K562 (cell line): ENCODE measurements around the gene RAB31. TPM values are rescaled to one million over a fixed set of nuclear protein-coding genes. Genes with fewer than 3 reads are reported as not detected.

Source experiments
- ARNT ChIP-seq, 2 experiments: fragments of 450-650 bp; IDR thresholded peaks; 2 replicates each; pipeline ENCODE4 v1.6.1; 2016; ENCODE audit warnings: mild to moderate bottlenecking in 1 of 2
- CBX3 ChIP-seq, 2 experiments: IDR thresholded peaks; 1 replicate in 1 of 2; 2 replicates in 1 of 2; pipeline ENCODE4 v1.6.1; 2012; ENCODE audit warnings: inconsistent platforms in 2 of 2, low read length in 2 of 2, borderline replicate concordance in 1 of 2, control low read depth in 1 of 2
- FOXJ2 ChIP-seq: fragments of 200-800 bp; sonication (Bioruptor generic); IDR thresholded peaks from 2 replicates; pipeline ENCODE4 v1.6.1; 2016; ENCODE audit warnings: missing genetic modification characterization, missing compliant biosample characterization
- FOXP1 ChIP-seq: sonication (generic); formaldehyde crosslinking; IDR thresholded peaks from 2 replicates; pipeline ENCODE4 v1.8.0; 2022; ENCODE audit warnings: mild to moderate bottlenecking, missing genetic modification reagents
- GTF2E2 ChIP-seq: fragments of 200-800 bp; sonication (Bioruptor generic); IDR thresholded peaks from 2 replicates; pipeline ENCODE4 v1.6.1; 2016; ENCODE audit warnings: missing genetic modification characterization, missing compliant biosample characterization
- KDM5B ChIP-seq: fragments of 200-600 bp; sonication (generic); IDR thresholded peaks from 2 replicates; pipeline ENCODE4 v1.6.1; 2012; ENCODE audit warnings: low read depth, mild to moderate bottlenecking, moderate library complexity, low read length, control low read depth, inconsistent platforms; ENCODE audit not compliant: insufficient replicate concordance
- LEF1 ChIP-seq: fragments of 450-650 bp; IDR thresholded peaks from 2 replicates; pipeline ENCODE4 v1.6.1; 2016; ENCODE audit warnings: mild to moderate bottlenecking
- MYBL2 ChIP-seq, 2 experiments: fragments of 450-650 bp in 1 of 2; sonication (generic) in 1 of 2; formaldehyde crosslinking in 1 of 2; IDR thresholded peaks; 2 replicates each; pipeline versions ENCODE4 v1.6.1 to v1.8.1; 2017 to 2022; ENCODE audit warnings: borderline replicate concordance in 1 of 2, inconsistent platforms in 1 of 2, low read depth in 1 of 2, mild to moderate bottlenecking in 1 of 2, missing genetic modification reagents in 1 of 2, moderate library complexity in 1 of 2
- NR4A1 ChIP-seq, 2 experiments: fragments of 250-450 bp in 1 of 2; fragments of 450-650 bp in 1 of 2; sonication (Bioruptor Pico) in 1 of 2; IDR thresholded peaks; 2 replicates each; pipeline versions ENCODE4 v1.4.0 to v1.6.1; 2016 to 2020; ENCODE audit warnings: mild to moderate bottlenecking in 2 of 2, missing compliant biosample characterization in 1 of 2, missing genetic modification characterization in 1 of 2, moderate library complexity in 1 of 2
- SAFB ChIP-seq: fragments of 200-400 bp; formaldehyde crosslinking; IDR thresholded peaks from 2 replicates; pipeline ENCODE4 v1.6.1; 2017; ENCODE audit warnings: low read depth, low read length, borderline replicate concordance
- SMAD4 ChIP-seq: fragments of 250-450 bp; sonication (Bioruptor Pico); conservative IDR thresholded peaks from 2 replicates; pipeline ENCODE4 v1.8.0; 2021; ENCODE audit warnings: inconsistent platforms, mild to moderate bottlenecking, moderate library complexity
- SREBF1 ChIP-seq: fragments of 150-350 bp; IDR thresholded peaks from 2 replicates; pipeline ENCODE4 v1.6.1; 2014; ENCODE audit warnings: antibody characterized with exemption, low read depth, low read length, borderline replicate concordance
- SRSF9 ChIP-seq: fragments of 200-400 bp; formaldehyde crosslinking; IDR thresholded peaks from 2 replicates; pipeline ENCODE4 v1.6.1; 2017; ENCODE audit warnings: low read depth, low read length, borderline replicate concordance
- ZKSCAN8 ChIP-seq: fragments of 200-800 bp; sonication (Bioruptor generic); IDR thresholded peaks from 2 replicates; pipeline ENCODE4 v1.6.1; 2016; ENCODE audit warnings: missing genetic modification characterization, missing compliant biosample characterization
- ZNF134 ChIP-seq: fragments of 250-450 bp; sonication (Bioruptor Pico); conservative IDR thresholded peaks from 2 replicates; pipeline ENCODE4 v1.4.0; 2020
- ZNF197 ChIP-seq: fragments of 200-800 bp; sonication (Bioruptor generic); IDR thresholded peaks from 2 replicates; pipeline ENCODE4 v1.6.1; 2016; ENCODE audit warnings: low read depth, missing genetic modification characterization, missing compliant biosample characterization
- ZNF586 ChIP-seq: fragments of 450-650 bp; formaldehyde crosslinking; conservative IDR thresholded peaks from 2 replicates; pipeline ENCODE4 v1.4.0; 2020; ENCODE audit warnings: mild to moderate bottlenecking, moderate library complexity
- ZNF696 ChIP-seq: fragments of 250-450 bp; sonication (Bioruptor Pico); conservative IDR thresholded peaks from 2 replicates; pipeline ENCODE4 v1.4.0; 2020; ENCODE audit warnings: mild to moderate bottlenecking, moderate library complexity
- ZNF766 ChIP-seq: fragments of 200-800 bp; sonication (Bioruptor generic); conservative IDR thresholded peaks from 2 replicates; pipeline ENCODE4 v1.6.1; 2016; ENCODE audit warnings: missing genetic modification characterization, missing compliant biosample characterization
- ZNF780A ChIP-seq: fragments of 250-450 bp; sonication (Bioruptor Pico); IDR thresholded peaks from 2 replicates; pipeline ENCODE4 v1.5.0; 2021; ENCODE audit warnings: mild to moderate bottlenecking
- polyA plus RNA-seq, 8 experiments: library from polyadenylated mRNA; depleted of rRNA in 4 of 8; stranded (reverse) in 5 of 8; unstranded in 3 of 8; fragments of >200 nt; fragmentation: Nextera tagmentation in 2 of 8; fragmentation: Illumina TruSeq in 1 of 8; extraction: Ambion mirVana in 2 of 8; extraction: Trizol in 1 of 8; gene quantifications; 2 replicates each; pipeline versions ENCODE4 v1.2.1 to v1.2.3, GENCODE V29; 2011 to 2014; ENCODE audit warnings: inconsistent platforms in 1 of 8, missing spikeins in 1 of 8
- total RNA-seq, 7 experiments: library from RNA; depleted of rRNA in 6 of 7; stranded (reverse); fragments of >200 nt in 6 of 7; fragmentation: Illumina TruSeq in 2 of 7; extraction: Trizol in 2 of 7; gene quantifications; 2 replicates each; pipeline versions ENCODE4 v1.2.1 to v1.2.3, GENCODE V29; 2011 to 2021; ENCODE audit warnings: low replicate concordance in 1 of 7
- TF ChIP-seq, protein P1 (sequence below), 2 experiments: fragments of 250-450 bp in 1 of 2; fragments of 450-650 bp in 1 of 2; sonication (Bioruptor Pico) in 1 of 2; IDR thresholded peaks; 2 replicates each; pipeline versions ENCODE4 v1.6.1 to v1.8.0; 2016 to 2021; ENCODE audit warnings: mild to moderate bottlenecking in 2 of 2, moderate library complexity in 2 of 2, missing compliant biosample characterization in 1 of 2, missing genetic modification characterization in 1 of 2
- TF ChIP-seq, protein P2 (sequence below): fragments of 450-650 bp; IDR thresholded peaks from one replicate; pipeline ENCODE4 v1.6.1; 2018; ENCODE audit warnings: mild to moderate bottlenecking, moderate library complexity; ENCODE audit not compliant: partially characterized antibody
- TF ChIP-seq, protein P3 (sequence below): fragments of 200-800 bp; sonication (Bioruptor generic); IDR thresholded peaks from 2 replicates; pipeline ENCODE4 v1.6.1; 2017; ENCODE audit warnings: missing genetic modification characterization, missing compliant biosample characterization

The RAB31 gene
- total and polyA plus RNA-seq, 9 of the 15 experiments (the other 6 are each of a cell fraction or from before 2014, with no cell fraction given): 20.7 to 70.4 (median 41.3) TPM

DNA sequence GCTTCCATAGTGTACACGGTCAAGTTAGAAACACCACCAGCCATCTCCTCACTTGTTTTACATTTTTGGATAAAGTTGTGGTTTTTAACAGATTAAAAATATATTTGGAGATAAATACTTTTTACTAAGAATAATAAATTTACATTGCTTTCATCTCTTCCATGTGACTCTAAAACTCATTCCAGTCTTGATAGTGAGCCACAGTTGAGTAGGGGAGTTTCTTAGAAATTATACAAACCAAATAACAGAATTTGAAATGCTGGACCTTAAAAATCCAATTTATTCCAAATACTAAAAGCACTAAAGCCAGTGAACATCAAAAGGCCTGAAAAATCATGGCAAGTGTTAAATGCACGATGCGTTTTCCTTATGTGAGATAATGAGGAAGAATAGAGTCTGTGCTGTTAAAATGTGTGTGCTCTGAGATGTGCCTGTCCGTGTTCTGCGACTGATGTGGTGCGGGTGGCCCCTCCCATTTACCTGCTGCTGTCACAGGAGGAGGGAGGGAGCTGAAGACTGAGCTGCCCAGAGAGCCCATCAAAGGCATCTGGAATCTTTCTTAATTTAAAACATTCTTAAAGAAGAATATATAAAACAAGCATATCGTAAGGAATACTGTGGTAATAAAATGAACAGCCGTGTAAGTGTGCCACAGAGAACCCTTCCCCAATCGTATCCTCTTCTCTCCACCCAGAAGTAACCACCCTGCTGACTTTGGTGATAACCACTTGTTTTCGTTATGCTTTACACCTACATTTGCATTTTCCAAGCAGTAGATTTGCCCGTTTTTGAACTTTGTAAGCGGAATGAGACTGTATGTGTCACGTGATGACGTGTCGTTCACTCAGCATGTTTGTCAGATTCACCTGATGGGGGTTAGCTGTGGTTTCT lies 120.7 kb downstream of the RAB31 start (continued):
- TF ChIP-seq, protein P1, sequence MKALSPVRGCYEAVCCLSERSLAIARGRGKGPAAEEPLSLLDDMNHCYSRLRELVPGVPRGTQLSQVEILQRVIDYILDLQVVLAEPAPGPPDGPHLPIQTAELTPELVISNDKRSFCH (CRISPR knock-in tag; IDR thresholded peaks at IDR 0.05): no peak
- TF ChIP-seq, protein P1 (tag; IDR thresholded peaks at IDR 0.05): peak; percentile 76; the same call in 1 of the 2 replicates
- TF ChIP-seq ZNF586 (CRISPR knock-in tag) (no peak), FOXJ2 (tag) (0 out of 2 replicates have a peak, but pooled peaks have one; percentile 29), KDM5B (no peak), LEF1 (peak; percentile 66; the same call in 1 of the 2 replicates), MYBL2 (IDR thresholded peaks at IDR 0.05; ENCODE audit: low read depth) (peak; percentile 75), MYBL2 (CRISPR knock-in tag; IDR thresholded peaks at IDR 0.05; ENCODE audit: borderline replicate concordance) (no peak), ZNF780A (no peak), NR4A1 (CRISPR knock-in tag; IDR thresholded peaks at IDR 0.05) (no peak), NR4A1 (tag; IDR thresholded peaks at IDR 0.05) (no peak), SAFB (no peak), SRSF9 (no peak), SREBF1 (no peak), ZNF696 (CRISPR knock-in tag) (no peak), SMAD4 (peak; percentile 47; the same call in 1 of the 2 replicates), ZKSCAN8 (CRISPR knock-in tag) (peak; percentile 81), GTF2E2 (tag) (peak; percentile 84; the same call in 1 of the 2 replicates), ZNF197 (no peak), ZNF134 (0 out of 2 replicates have a peak, but pooled peaks have one; percentile 40), ARNT (IDR thresholded peaks at IDR 0.05) (peak in 1 of 2 experiments; percentile 67; a peak in 1 of 4 replicates), CBX3 (IDR thresholded peaks at IDR 0.05; ENCODE audit: borderline replicate concordance in 1 of 2, low read length in 2 of 2) (peak in 1 of 2 experiments; percentile 33; a peak in 1 of 3 replicates), FOXP1 (CRISPR knock-in tag) (no peak), ZNF766 (CRISPR knock-in tag) (peak; percentile 13)
- TF ChIP-seq, protein P2, sequence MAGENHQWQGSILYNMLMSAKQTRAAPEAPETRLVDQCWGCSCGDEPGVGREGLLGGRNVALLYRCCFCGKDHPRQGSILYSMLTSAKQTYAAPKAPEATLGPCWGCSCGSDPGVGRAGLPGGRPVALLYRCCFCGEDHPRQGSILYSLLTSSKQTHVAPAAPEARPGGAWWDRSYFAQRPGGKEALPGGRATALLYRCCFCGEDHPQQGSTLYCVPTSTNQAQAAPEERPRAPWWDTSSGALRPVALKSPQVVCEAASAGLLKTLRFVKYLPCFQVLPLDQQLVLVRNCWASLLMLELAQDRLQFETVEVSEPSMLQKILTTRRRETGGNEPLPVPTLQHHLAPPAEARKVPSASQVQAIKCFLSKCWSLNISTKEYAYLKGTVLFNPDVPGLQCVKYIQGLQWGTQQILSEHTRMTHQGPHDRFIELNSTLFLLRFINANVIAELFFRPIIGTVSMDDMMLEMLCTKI: no peak
- TF ChIP-seq, protein P3, sequence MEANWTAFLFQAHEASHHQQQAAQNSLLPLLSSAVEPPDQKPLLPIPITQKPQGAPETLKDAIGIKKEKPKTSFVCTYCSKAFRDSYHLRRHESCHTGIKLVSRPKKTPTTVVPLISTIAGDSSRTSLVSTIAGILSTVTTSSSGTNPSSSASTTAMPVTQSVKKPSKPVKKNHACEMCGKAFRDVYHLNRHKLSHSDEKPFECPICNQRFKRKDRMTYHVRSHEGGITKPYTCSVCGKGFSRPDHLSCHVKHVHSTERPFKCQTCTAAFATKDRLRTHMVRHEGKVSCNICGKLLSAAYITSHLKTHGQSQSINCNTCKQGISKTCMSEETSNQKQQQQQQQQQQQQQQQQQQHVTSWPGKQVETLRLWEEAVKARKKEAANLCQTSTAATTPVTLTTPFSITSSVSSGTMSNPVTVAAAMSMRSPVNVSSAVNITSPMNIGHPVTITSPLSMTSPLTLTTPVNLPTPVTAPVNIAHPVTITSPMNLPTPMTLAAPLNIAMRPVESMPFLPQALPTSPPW (CRISPR knock-in tag): peak; percentile 9; the same call in 1 of the 2 replicates
